IMR-90 (cell line): Measurements from ENCODE around the gene C16orf90. TPM values are rescaled to one million over a fixed set of nuclear protein-coding genes. Genes with fewer than 3 reads are reported as not detected.

ENCODE experiments used
- ATAC-seq: fragments of 200-7000 bp; cut with Tn5 transposase; 2 replicates; pipeline ENCODE4 v1.9.1; 2020; ENCODE audit warnings: low read depth, mild to moderate bottlenecking, moderate library complexity
- Bru-seq: library from RNA; stranded (reverse); fragments of 400-500 nt; gene quantifications from one replicate; lab custom pipeline; 2021; lab: Mats Ljungman, UMichigan
- BruChase-seq, 2 experiments: library from RNA; stranded (reverse); fragments of 400-500 nt; gene quantifications; one replicate each; lab custom pipeline; 2021; lab: Mats Ljungman, UMichigan
- BruUV-seq: library from RNA; stranded (reverse); fragments of 400-500 nt; replicated peaks from 2 replicates; lab custom pipeline; 2021; lab: Mats Ljungman, UMichigan
- CTCF ChIA-PET: fragments of 300-600 bp; formaldehyde crosslinking; extraction: SDS; loops from one replicate; lab custom pipeline; 2021; ENCODE audit warnings: antibody characterized with exemption; lab: Yijun Ruan, JAX
- POLR2A ChIA-PET: fragments of 300-600 bp; sonication (Branson Sonifier 250); formaldehyde crosslinking; loops from one replicate; lab custom pipeline; 2022; ENCODE audit warnings: antibody characterized with exemption; ENCODE audit not compliant: unreplicated experiment; lab: Charles Lee
- DNase-seq: peaks from one replicate; pipeline ENCODE4 v3.0.0; 2013
- H2AFZ ChIP-seq: replicated peaks from 2 replicates; pipeline ENCODE3; 2013; ENCODE audit warnings: low read length, mild to moderate bottlenecking; ENCODE audit not compliant: poor library complexity
- H2AK5ac ChIP-seq: 2 replicates; pipeline ENCODE4 v1.6.1; 2013; ENCODE audit warnings: low read depth, low read length, inconsistent platforms
- H2AK9ac ChIP-seq: replicated peaks from 2 replicates; pipeline ENCODE3; 2013; ENCODE audit warnings: mild to moderate bottlenecking, low read depth, low read length, moderate library complexity; ENCODE audit not compliant: poor library complexity
- H2BK120ac ChIP-seq: 2 replicates; pipeline ENCODE4 v1.6.1; 2013; ENCODE audit warnings: low read depth, low read length, inconsistent platforms
- H2BK15ac ChIP-seq: 3 replicates; pipeline ENCODE4 v1.6.1; 2013; ENCODE audit warnings: low read depth, low read length, inconsistent platforms
- H2BK20ac ChIP-seq: 2 replicates; pipeline ENCODE4 v1.6.1; 2013; ENCODE audit warnings: low read depth, mild to moderate bottlenecking, inconsistent platforms, low read length, moderate library complexity
- H2BK5ac ChIP-seq: 2 replicates; pipeline ENCODE4 v1.6.1; 2013; ENCODE audit warnings: mild to moderate bottlenecking, low read depth, low read length, inconsistent platforms; ENCODE audit not compliant: poor library complexity, severe bottlenecking
- H3K14ac ChIP-seq: replicated peaks from 2 replicates; pipeline ENCODE4 v1.6.1; 2013; ENCODE audit warnings: low read depth, low read length, inconsistent platforms
- H3K18ac ChIP-seq: 2 replicates; pipeline ENCODE4 v1.6.1; 2013; ENCODE audit warnings: low read depth, low read length, control low read depth
- H3K23ac ChIP-seq: 2 replicates; pipeline ENCODE4 v1.6.1; 2013; ENCODE audit warnings: low read depth, low read length, inconsistent platforms
- H3K27ac ChIP-seq: 2 replicates; pipeline ENCODE4 v1.5.1; 2013; ENCODE audit warnings: mild to moderate bottlenecking, control low read depth, low read length; ENCODE audit not compliant: insufficient read depth
- H3K27me3 ChIP-seq: 2 replicates; pipeline ENCODE4 v1.6.1; 2013; ENCODE audit warnings: low read length; ENCODE audit not compliant: control insufficient read depth, insufficient read depth
- H3K36me3 ChIP-seq: 2 replicates; pipeline ENCODE4 v1.6.1; 2013; ENCODE audit warnings: low read length, mixed read lengths; ENCODE audit not compliant: control insufficient read depth, insufficient read depth
- H3K4ac ChIP-seq: 2 replicates; pipeline ENCODE4 v1.6.1; 2013; ENCODE audit warnings: low read depth, low read length, inconsistent platforms
- H3K4me1 ChIP-seq: 2 replicates; pipeline ENCODE4 v1.6.1; 2013; ENCODE audit warnings: low read length, mixed read lengths; ENCODE audit not compliant: control insufficient read depth, insufficient read depth
- H3K4me2 ChIP-seq: 2 replicates; pipeline ENCODE4 v1.6.1; 2013; ENCODE audit warnings: low read depth, mild to moderate bottlenecking, control low read depth, low read length, moderate library complexity
- H3K4me3 ChIP-seq: 2 replicates; pipeline ENCODE4 v1.5.1; 2013; ENCODE audit warnings: low read depth, mild to moderate bottlenecking, control low read depth, low read length, moderate library complexity; ENCODE audit not compliant: insufficient read depth
- H3K56ac ChIP-seq: 2 replicates; pipeline ENCODE4 v1.6.1; 2013; ENCODE audit warnings: low read length, inconsistent platforms; ENCODE audit not compliant: insufficient read depth; ENCODE audit errors: extremely low read depth
- H3K79me1 ChIP-seq, 2 experiments: 2 replicates each; pipeline ENCODE4 v1.6.1; 2013; ENCODE audit warnings: low read length in 2 of 2, inconsistent platforms in 1 of 2, low read depth in 1 of 2
- H3K9ac ChIP-seq: 2 replicates; pipeline ENCODE4 v1.6.1; 2013; ENCODE audit warnings: low read depth, low read length, control low read depth
- H3K9me1 ChIP-seq: 2 replicates; pipeline ENCODE4 v1.6.1; 2013; ENCODE audit warnings: low read length, inconsistent platforms; ENCODE audit not compliant: insufficient read depth
- H3K9me3 ChIP-seq: 2 replicates; pipeline ENCODE4 v1.6.1; 2013; ENCODE audit warnings: low read length; ENCODE audit not compliant: control insufficient read depth, insufficient read depth
- H4K20me1 ChIP-seq: 2 replicates; pipeline ENCODE4 v1.6.1; 2013; ENCODE audit warnings: low read length, inconsistent platforms; ENCODE audit not compliant: insufficient read depth
- H4K5ac ChIP-seq: 2 replicates; pipeline ENCODE4 v1.6.1; 2013; ENCODE audit warnings: mild to moderate bottlenecking, low read depth, low read length, control low read depth
- H4K8ac ChIP-seq, 2 experiments: 2 replicates each; pipeline ENCODE4 v1.6.1; 2013; ENCODE audit warnings: low read depth in 2 of 2, low read length in 2 of 2, control low read depth in 1 of 2, inconsistent platforms in 1 of 2
- H4K91ac ChIP-seq: 2 replicates; pipeline ENCODE4 v1.6.1; 2013; ENCODE audit warnings: low read depth, low read length, inconsistent platforms; ENCODE audit not compliant: insufficient read depth
- BHLHE40 ChIP-seq: fragments of 150-350 bp; IDR thresholded peaks from 2 replicates; pipeline ENCODE4 v1.6.1; 2016; ENCODE audit warnings: mild to moderate bottlenecking, low read depth, low read length
- CEBPB ChIP-seq: IDR thresholded peaks from 2 replicates; pipeline ENCODE4 v1.6.1; 2012; ENCODE audit warnings: low read depth, low read length, improper control_type of control experiment
- CTCF ChIP-seq: conservative IDR thresholded peaks from 2 replicates; pipeline ENCODE4 v1.5.1; 2012; ENCODE audit warnings: mild to moderate bottlenecking, low read depth, low read length, improper control_type of control experiment
- ELK1 ChIP-seq: fragments of 150-350 bp; IDR thresholded peaks from 2 replicates; pipeline ENCODE4 v1.6.1; 2016; ENCODE audit warnings: low read depth, mild to moderate bottlenecking, low read length, moderate library complexity, borderline replicate concordance
- MAFK ChIP-seq: IDR thresholded peaks from 2 replicates; pipeline ENCODE4 v1.6.1; 2012; ENCODE audit warnings: low read depth, low read length, improper control_type of control experiment
- MXI1 ChIP-seq: IDR thresholded peaks from 2 replicates; pipeline ENCODE4 v1.6.1; 2012; ENCODE audit warnings: low read depth, mild to moderate bottlenecking, low read length, moderate library complexity, borderline replicate concordance
- NFE2L2 ChIP-seq: fragments of 150-350 bp; IDR thresholded peaks from 2 replicates; pipeline ENCODE4 v1.6.1; 2016; ENCODE audit warnings: low read depth, mild to moderate bottlenecking, low read length
- POLR2A ChIP-seq: IDR thresholded peaks from 2 replicates; pipeline ENCODE4 v1.6.1; 2012; ENCODE audit warnings: mild to moderate bottlenecking, low read depth, low read length
- USF2 ChIP-seq: fragments of 150-350 bp; IDR thresholded peaks from 2 replicates; pipeline ENCODE4 v1.6.1; 2017; ENCODE audit warnings: mild to moderate bottlenecking, antibody characterized with exemption, low read length, low read depth
- WGBS, 2 experiments: methylation state at CpG; one replicate each; pipeline versions ENCODE4 v1.1.5 to v1.1.7; 2013; ENCODE audit warnings: missing lambda C conversion rate in 2 of 2; ENCODE audit not compliant: insufficient read length in 1 of 2; ENCODE audit errors: extremely low coverage in 2 of 2; 5-methylcytosine and 5-hydroxymethylcytosine counted together
- dilution Hi-C: fragments of 300-500 bp; cut with HindIII; formaldehyde crosslinking; loops from one replicate; pipeline ENCODE4 v1.14.3; 2018; ENCODE audit warnings: low sequenced_read_pairs; ENCODE audit not compliant: unreplicated experiment
- in situ Hi-C: fragments of 300-500 bp; cut with MboI; formaldehyde crosslinking; loops from 3 replicates; pipeline ENCODE4 v1.14.3; 2019; ENCODE audit warnings: low sequenced_read_pairs, inconsistent platforms, mixed read lengths
- intact Hi-C: fragments of 100-400 bp; cut with micrococcal nuclease; formaldehyde crosslinking; loops from 2 replicates; pipeline ENCODE4 v1.10.0; 2022
- long read RNA-seq: library from polyadenylated mRNA; unstranded; transcript quantifications from one replicate; pipeline ENCODE4 v2.0.0, GENCODE V29; 2021; ENCODE audit not compliant: unreplicated experiment
- polyA plus RNA-seq, 3 experiments: library from polyadenylated mRNA; depleted of rRNA; stranded (reverse); fragments of >200 nt; gene quantifications; 2 replicates each; pipeline ENCODE4 v1.2.3, GENCODE V29; 2012; ENCODE audit warnings: low replicate concordance in 1 of 3
- total RNA-seq: library from RNA; depleted of rRNA; stranded (reverse); fragments of >200 nt; gene quantifications from 2 replicates; pipeline ENCODE4 v1.2.3, GENCODE V29; 2012; rRNA removed

C16orf90 gene
- total RNA-seq (not detected in 2 replicates), polyA plus RNA-seq (2012; rRNA removed) (not detected in 2 replicates), Bru-seq, nascent RNA (not detected), BruChase-seq, experiment 1, labeled RNA remaining after a 6-hour chase (not detected), BruChase-seq, experiment 2, labeled RNA remaining after a 2-hour chase (not detected)
- not detected in 2 replicates for polyA plus RNA-seq (2012; cell fraction: cytosol; rRNA removed)
- polyA plus RNA-seq (2012; cell fraction: nucleus; rRNA removed; ENCODE audit: low replicate concordance), result not detected in 2 replicates
- long read RNA-seq, result 0 reads

- Histone ChIP-seq H2AK5ac (no peak within 1 kb of the TSS), H2AK9ac (no peak within 1 kb of the TSS), H3K4ac (no peak within 1 kb of the TSS), H4K8ac (no peak within 1 kb of the TSS), H3K27ac (no peak within 1 kb of the TSS), H3K9me1 (0 out of 2 replicates have a peak, but pooled peaks cover 3% of the 10 kb centered on the region), H2BK15ac (no peak within 1 kb of the TSS), H2BK5ac (no peak within 1 kb of the TSS), H3K4me1 (no peaks in the 10 kb centered on the region), H3K27me3 (no peaks in the 10 kb centered on the region), H3K9me3 (no peaks in the 10 kb centered on the region), H3K9ac (no peak within 1 kb of the TSS), H4K20me1 (no peaks in the 10 kb centered on the region), H3K4me3 (no peak within 1 kb of the TSS), H4K5ac (no peak within 1 kb of the TSS), H3K56ac (no peak within 1 kb of the TSS), H3K23ac (no peak within 1 kb of the TSS), H4K91ac (no peak within 1 kb of the TSS), H2BK20ac (no peak within 1 kb of the TSS), H3K79me1 (no peaks in the 10 kb centered on the region), H3K36me3 (no peaks in the 10 kb centered on the region), H3K4me2 (no peak within 1 kb of the TSS), H3K14ac (no peak within 1 kb of the TSS), H2AFZ (no peak within 1 kb of the TSS), H2BK120ac (no peak within 1 kb of the TSS), H3K18ac (no peak within 1 kb of the TSS)
- no CpG with 5 or more reads among the region's 3 CpGs for WGBS, 2 experiments
- BruUV-seq, result no TSS peak
- POLR2A ChIA-PET, result no interaction called here
- CTCF ChIA-PET, result no interaction called here
- dilution Hi-C loops (no loop called here), in situ Hi-C loops (no loop called here), intact Hi-C loops (no loop called here)
- TF ChIP-seq MAFK (no peak), USF2 (no peak), MXI1 (no peak), NFE2L2 (no peak), CEBPB (no peak), BHLHE40 (no peak), ELK1 (no peak), POLR2A (no peak), CTCF (no peak)
- no peak for ATAC-seq
- DNase-seq, result no peak
Observed at GRCh38 chr16:3495176-3495575, at the start of gene C16orf90. C16orf90 (minus strand) TSS chr16:3495489; CDS start chr16:3495421, 68 bp downstream.
